Parathyroid adenoma (tissue), 2 donors: ENCODE data around the gene COBLL1.
A peak's percentile ranks its signal among the peaks of the same experiment; 100 is the strongest.

ENCODE experiments used
- H2AFZ ChIP-seq: fragments of 300-600 bp; sonication (generic); one replicate; pipeline ENCODE4 v1.7.0; 2017; ENCODE audit warnings: antibody characterized with exemption, mild to moderate bottlenecking
- H3K27ac ChIP-seq: fragments of 300-600 bp; sonication (generic); one replicate; pipeline ENCODE4 v1.7.0; 2017
- H3K27me3 ChIP-seq: fragments of 300-600 bp; sonication (generic); one replicate; pipeline ENCODE4 v1.7.0; 2017; ENCODE audit warnings: low read length; ENCODE audit not compliant: control insufficient read depth, insufficient read depth
- H3K36me3 ChIP-seq: fragments of 300-600 bp; sonication (generic); one replicate; pipeline ENCODE4 v1.7.0; 2017; ENCODE audit warnings: low read length; ENCODE audit not compliant: control insufficient read depth, insufficient read depth
- H3K4me1 ChIP-seq: fragments of 300-600 bp; sonication (generic); one replicate; pipeline ENCODE4 v1.7.0; 2017; ENCODE audit warnings: control low read depth
- H3K4me2 ChIP-seq: fragments of 300-600 bp; sonication (generic); one replicate; pipeline ENCODE4 v1.7.0; 2017; ENCODE audit warnings: low read length
- H3K4me3 ChIP-seq: fragments of 300-600 bp; sonication (generic); one replicate; pipeline ENCODE4 v1.7.0; 2017; ENCODE audit warnings: low read depth, low read length
- H3K79me2 ChIP-seq: fragments of 300-600 bp; sonication (generic); one replicate; pipeline ENCODE4 v1.7.0; 2017; ENCODE audit warnings: control low read depth
- H3K9ac ChIP-seq: fragments of 300-600 bp; sonication (generic); one replicate; pipeline ENCODE4 v1.7.0; 2017; ENCODE audit warnings: mild to moderate bottlenecking
- H3K9me3 ChIP-seq: fragments of 300-600 bp; sonication (generic); one replicate; pipeline ENCODE4 v1.7.0; 2017; ENCODE audit warnings: low read length; ENCODE audit not compliant: control insufficient read depth
- TF ChIP-seq, protein P1 (sequence below): fragments of 300-600 bp; sonication (generic); IDR thresholded peaks from one replicate; pipeline ENCODE4 v1.7.0; 2017; ENCODE audit warnings: antibody characterized with exemption, mild to moderate bottlenecking
- donor health status: primary hyperparathyroidism.

The COBLL1 gene

DNA sequence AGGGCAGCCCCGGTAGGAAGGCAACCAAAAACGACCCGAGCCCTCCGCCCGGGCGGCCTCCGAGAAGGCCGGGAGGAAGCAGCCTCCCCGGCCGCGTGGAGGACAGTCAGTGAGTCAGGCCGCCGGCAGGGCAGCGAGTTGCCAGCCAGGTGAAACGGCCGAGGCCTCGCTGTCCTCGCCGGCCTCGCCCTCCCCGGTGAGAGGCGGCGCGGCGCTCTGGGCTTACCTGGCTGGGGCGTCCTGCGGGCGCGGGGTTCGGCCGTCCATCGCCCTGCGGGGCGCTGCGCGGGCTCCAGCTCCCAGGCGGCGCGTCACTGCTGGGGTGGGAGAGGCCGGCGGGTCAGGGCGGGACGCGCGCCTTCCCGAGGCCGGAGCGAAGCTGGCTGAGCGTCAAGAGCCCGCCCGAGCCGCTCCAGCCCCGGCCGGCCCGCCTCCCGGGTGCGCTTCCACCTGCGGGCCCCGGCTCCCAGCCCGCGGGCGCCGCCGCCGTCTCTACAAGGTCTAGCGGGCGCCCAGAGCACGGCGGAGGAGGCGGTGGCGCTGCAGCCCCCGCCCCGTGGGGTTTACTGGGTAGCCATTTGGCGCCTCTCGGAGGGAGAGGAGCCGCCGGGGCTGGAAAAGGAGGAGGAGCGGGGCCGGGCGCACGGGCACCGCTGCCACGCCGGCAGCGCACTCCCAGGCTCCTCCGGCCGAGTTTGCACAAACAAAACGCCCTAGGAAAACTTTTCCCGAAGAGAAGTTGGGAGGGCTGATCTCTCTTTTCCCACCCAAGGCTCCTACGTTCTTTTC, 499 bp downstream of the COBLL1 start:
- Histone ChIP-seq H3K9me3 (no peaks in the 10 kb centered on the region), H3K27ac (peak overlapping the region; percentile 96), H2AFZ (peak overlapping the region; percentile 98), H3K4me2 (peak overlapping the region; percentile 72), H3K79me2 (peaks cover 6% of the 10 kb centered on the region), H3K4me1 (no peaks in the 10 kb centered on the region), H3K4me3 (peak overlapping the region; percentile 91), H3K36me3 (no peaks in the 10 kb centered on the region), H3K27me3 (no peaks in the 10 kb centered on the region), H3K9ac (peak overlapping the region; percentile 84)
- TF ChIP-seq, protein P1, sequence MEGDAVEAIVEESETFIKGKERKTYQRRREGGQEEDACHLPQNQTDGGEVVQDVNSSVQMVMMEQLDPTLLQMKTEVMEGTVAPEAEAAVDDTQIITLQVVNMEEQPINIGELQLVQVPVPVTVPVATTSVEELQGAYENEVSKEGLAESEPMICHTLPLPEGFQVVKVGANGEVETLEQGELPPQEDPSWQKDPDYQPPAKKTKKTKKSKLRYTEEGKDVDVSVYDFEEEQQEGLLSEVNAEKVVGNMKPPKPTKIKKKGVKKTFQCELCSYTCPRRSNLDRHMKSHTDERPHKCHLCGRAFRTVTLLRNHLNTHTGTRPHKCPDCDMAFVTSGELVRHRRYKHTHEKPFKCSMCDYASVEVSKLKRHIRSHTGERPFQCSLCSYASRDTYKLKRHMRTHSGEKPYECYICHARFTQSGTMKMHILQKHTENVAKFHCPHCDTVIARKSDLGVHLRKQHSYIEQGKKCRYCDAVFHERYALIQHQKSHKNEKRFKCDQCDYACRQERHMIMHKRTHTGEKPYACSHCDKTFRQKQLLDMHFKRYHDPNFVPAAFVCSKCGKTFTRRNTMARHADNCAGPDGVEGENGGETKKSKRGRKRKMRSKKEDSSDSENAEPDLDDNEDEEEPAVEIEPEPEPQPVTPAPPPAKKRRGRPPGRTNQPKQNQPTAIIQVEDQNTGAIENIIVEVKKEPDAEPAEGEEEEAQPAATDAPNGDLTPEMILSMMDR = no peak

DNA sequence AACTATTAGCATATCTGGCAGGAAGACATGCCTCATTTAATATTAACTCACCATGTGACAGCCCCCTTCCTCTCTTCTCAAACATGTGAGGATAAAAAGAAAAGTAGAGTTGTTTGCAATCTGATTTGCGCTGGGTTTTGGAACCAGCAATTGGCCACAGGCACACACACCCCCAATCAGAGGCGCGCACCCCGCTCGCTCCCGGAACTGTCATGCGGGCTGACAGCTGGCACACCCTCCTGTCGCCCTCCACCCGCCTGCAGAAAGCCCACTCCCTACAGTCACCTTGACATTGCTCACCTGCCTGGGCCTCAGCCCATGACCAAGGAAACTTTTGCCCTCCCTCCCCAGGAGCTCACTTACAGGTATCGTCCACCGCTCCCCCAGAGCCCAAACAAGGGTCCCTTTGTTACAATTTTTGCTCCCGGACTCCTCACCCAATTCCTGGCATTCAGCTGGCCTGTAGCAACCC, 1.1 kb downstream of the COBLL1 start:
- H2AFZ ChIP-seq = peak overlapping the region; percentile 98
- H3K27me3 ChIP-seq = no peaks in the 10 kb centered on the region
- H3K9ac ChIP-seq = peak overlapping the region; percentile 55
- no peaks in the 10 kb centered on the region for H3K9me3 ChIP-seq
- H3K4me1 ChIP-seq = no peaks in the 10 kb centered on the region
- peaks cover 7% of the 10 kb centered on the region for H3K79me2 ChIP-seq
- no peaks in the 10 kb centered on the region for H3K36me3 ChIP-seq
- H3K4me3 ChIP-seq = peak overlapping the region; percentile 91
- peak overlapping the region; percentile 96 for H3K27ac ChIP-seq
- H3K4me2 ChIP-seq = peak overlapping the region; percentile 72
- TF ChIP-seq, protein P1 = no peak

DNA sequence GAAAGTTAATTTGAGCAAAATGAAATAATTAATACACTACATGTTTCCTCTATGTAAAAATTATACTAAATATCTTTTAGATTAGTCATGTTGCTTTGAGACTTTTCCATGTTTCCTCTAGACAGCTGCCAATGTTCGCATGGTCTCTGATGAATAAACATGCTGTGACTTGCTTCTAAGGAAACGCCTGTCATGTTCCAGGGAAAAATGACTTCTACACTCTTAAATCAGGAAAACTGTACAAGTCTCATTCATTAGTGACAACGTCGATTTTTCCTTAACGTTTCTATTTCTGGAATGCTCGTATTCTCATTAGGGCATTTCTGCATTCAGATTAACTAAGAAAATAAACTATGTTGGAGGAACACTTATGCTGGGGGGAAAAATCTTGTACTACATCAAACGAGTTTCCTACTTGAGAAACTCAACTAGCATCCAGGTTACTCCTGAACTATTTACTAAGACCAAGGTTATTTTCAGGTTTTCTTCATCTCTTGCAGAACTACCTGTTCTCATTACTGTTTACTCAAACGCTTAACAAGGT, 1.6 kb downstream of the COBLL1 start:
- H3K4me2 ChIP-seq = peak overlapping the region; percentile 72
- H3K9me3 ChIP-seq = no peaks in the 10 kb centered on the region
- TF ChIP-seq, protein P1 = no peak
- H3K36me3 ChIP-seq = no peaks in the 10 kb centered on the region
- H3K79me2 ChIP-seq = peaks cover 12% of the 10 kb centered on the region
- peak overlapping the region; percentile 91 for H3K4me3 ChIP-seq
- peak overlapping the region; percentile 98 for H2AFZ ChIP-seq
- H3K4me1 ChIP-seq = no peaks in the 10 kb centered on the region
- H3K27ac ChIP-seq = peak overlapping the region; percentile 96
- H3K27me3 ChIP-seq = no peaks in the 10 kb centered on the region
- H3K9ac ChIP-seq = no peak overlapping the region

DNA sequence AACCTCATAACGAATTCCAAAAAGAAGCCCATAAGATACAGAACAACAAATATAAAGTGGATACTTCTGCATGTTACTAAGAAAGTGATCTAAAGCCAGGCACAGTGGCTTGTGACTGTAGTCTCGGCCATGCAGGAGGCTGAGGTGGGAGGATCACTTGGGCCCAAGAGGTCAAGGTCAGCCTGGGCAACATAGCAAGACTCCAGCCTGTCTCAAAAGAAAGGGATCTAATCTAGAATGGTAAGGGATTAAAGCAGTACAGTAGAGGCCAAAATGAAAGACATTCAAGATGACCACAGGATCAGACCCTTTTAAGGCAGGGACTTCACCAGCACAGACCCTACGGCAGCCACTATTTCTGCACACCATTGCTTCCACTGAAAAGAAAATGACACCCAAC, 3.8 kb downstream of the COBLL1 start:
- no peak overlapping the region for H3K27ac ChIP-seq
- peaks cover 17% of the 10 kb centered on the region for H3K79me2 ChIP-seq
- H2AFZ ChIP-seq = no peak overlapping the region
- no peak overlapping the region for H3K4me2 ChIP-seq
- H3K36me3 ChIP-seq = no peaks in the 10 kb centered on the region
- TF ChIP-seq, protein P1 = no peak
- H3K4me1 ChIP-seq = no peaks in the 10 kb centered on the region
- H3K27me3 ChIP-seq = no peaks in the 10 kb centered on the region
- H3K9ac ChIP-seq = no peak overlapping the region
- H3K9me3 ChIP-seq = no peaks in the 10 kb centered on the region
- H3K4me3 ChIP-seq = no peak overlapping the region
